Caco-2 (cell line): ENCODE results near the gene AGMO. TPM values are rescaled to one million over a fixed set of nuclear protein-coding genes. Genes with fewer than 3 reads are reported as not detected.

Source experiments
- BruUV-seq: library from RNA; stranded (reverse); fragments of 400-500 nt; replicated peaks from 2 replicates; lab custom pipeline; 2021; lab: Mats Ljungman, UMichigan
- CTCF ChIA-PET: fragments of 300-600 bp; sonication (Branson Sonifier 250); formaldehyde crosslinking; loops from one replicate; lab custom pipeline; 2022; ENCODE audit warnings: antibody characterized with exemption; lab: Charles Lee
- POLR2A ChIA-PET: fragments of 300-600 bp; sonication (Branson Sonifier 250); formaldehyde crosslinking; loops from one replicate; lab custom pipeline; 2022; ENCODE audit warnings: antibody characterized with exemption; lab: Charles Lee
- DNase-seq, 2 experiments: peaks; one replicate each; pipeline versions ENCODE4 v3.0.0 to v3.0.0-alpha.2; 2020 to 2022
- H3K27me3 ChIP-seq: replicated peaks from 2 replicates; pipeline ENCODE4 v1.6.0; 2011; ENCODE audit warnings: low read length; ENCODE audit not compliant: control insufficient read depth, insufficient read depth
- H3K36me3 ChIP-seq: 2 replicates; pipeline ENCODE4 v1.5.1; 2011; ENCODE audit warnings: low read length; ENCODE audit not compliant: control insufficient read depth, insufficient read depth
- H3K4me1 ChIP-seq: fragments of 250-450 bp; sonication (Bioruptor Pico); 2 replicates; pipeline ENCODE4 v1.5.1; 2020; ENCODE audit warnings: mild to moderate bottlenecking
- H3K4me3 ChIP-seq: 2 replicates; pipeline ENCODE4 v1.5.1; 2011; ENCODE audit warnings: low read depth, mild to moderate bottlenecking, control low read depth, low read length
- H3K9me3 ChIP-seq: fragments of 250-450 bp; sonication (Bioruptor Pico); 2 replicates; pipeline ENCODE4 v1.5.1; 2020; ENCODE audit warnings: mild to moderate bottlenecking, moderate library complexity
- H3K27ac Mint-ChIP-seq: one replicate; pipeline ENCODE4 v1.8.0; 2022; ENCODE audit warnings: mixed read lengths; ENCODE audit not compliant: unreplicated experiment
- H3K27me3 Mint-ChIP-seq: one replicate; pipeline ENCODE4 v1.8.0; 2022; ENCODE audit warnings: mixed read lengths; ENCODE audit not compliant: insufficient read depth, unreplicated experiment
- H3K36me3 Mint-ChIP-seq: one replicate; pipeline ENCODE4 v1.8.0; 2022; ENCODE audit warnings: mild to moderate bottlenecking, mixed read lengths; ENCODE audit not compliant: insufficient read depth, unreplicated experiment
- H3K4me1 Mint-ChIP-seq: one replicate; pipeline ENCODE4 v1.8.0; 2022; ENCODE audit warnings: low read depth, mixed read lengths; ENCODE audit not compliant: unreplicated experiment
- H3K4me3 Mint-ChIP-seq: one replicate; pipeline ENCODE4 v1.8.0; 2022; ENCODE audit warnings: mild to moderate bottlenecking, moderate library complexity, mixed read lengths; ENCODE audit not compliant: unreplicated experiment
- H3K9me3 Mint-ChIP-seq: one replicate; pipeline ENCODE4 v1.8.0; 2022; ENCODE audit warnings: mixed read lengths; ENCODE audit not compliant: unreplicated experiment
- intact Hi-C: fragments of 100-400 bp; cut with micrococcal nuclease; formaldehyde crosslinking; loops from one replicate; pipeline ENCODE4 v1.10.0; 2022; ENCODE audit not compliant: unreplicated experiment
- total RNA-seq: library from RNA; stranded (reverse); gene quantifications from 2 replicates; pipeline ENCODE4 v1.2.3, GENCODE V29; 2022
- TF ChIP-seq, protein P1 (sequence below), 2 experiments: fragments of 200-600 bp in 1 of 2; IDR thresholded peaks; 1 replicate in 1 of 2; 2 replicates in 1 of 2; pipeline versions ENCODE4 v1.5.1 to v1.8.0; 2011 to 2022; ENCODE audit warnings: antibody characterized with exemption in 1 of 2, control low read depth in 1 of 2, inconsistent platforms in 1 of 2, low read depth in 1 of 2, low read length in 1 of 2, mild to moderate bottlenecking in 1 of 2, moderate library complexity in 1 of 2; ENCODE audit not compliant: insufficient read depth in 1 of 2, severe bottlenecking in 1 of 2, unreplicated experiment in 1 of 2

AGMO gene
- total RNA-seq, 1 experiment from 2014 or later: 0.16 TPM

DNA sequence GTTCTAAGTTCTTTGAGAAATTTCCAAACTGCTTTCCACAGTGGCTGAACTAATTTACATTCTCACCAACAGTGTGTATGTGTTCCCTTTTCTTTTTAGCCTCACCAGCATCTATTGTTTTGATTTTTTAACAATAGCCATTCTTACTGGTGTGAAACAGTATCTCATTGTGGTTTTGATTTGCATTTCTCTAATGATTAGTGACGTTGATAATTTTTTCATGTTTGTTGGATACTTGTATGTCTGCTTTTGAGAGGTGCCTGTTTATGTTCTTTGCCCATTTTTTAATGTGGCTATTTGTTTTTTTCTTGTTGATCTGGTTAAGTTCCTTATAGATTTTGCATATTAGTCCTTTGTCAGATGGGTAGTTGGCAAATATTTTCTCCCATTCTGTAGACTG, 191.4 kb downstream of the AGMO start:
- H3K4me3 Mint-ChIP-seq: no peak overlapping the region
- Histone ChIP-seq H3K9me3 (no peaks in the 10 kb centered on the region), H3K27me3 (no peaks in the 10 kb centered on the region), H3K4me1 (no peaks in the 10 kb centered on the region), H3K4me3 (no peak overlapping the region), H3K36me3 (no peaks in the 10 kb centered on the region)
- CTCF ChIA-PET: no interaction called here
- H3K27me3 Mint-ChIP-seq: no peaks in the 10 kb centered on the region
- H3K36me3 Mint-ChIP-seq: no peaks in the 10 kb centered on the region
- POLR2A ChIA-PET: no interaction called here
- H3K27ac Mint-ChIP-seq: no peak overlapping the region
- H3K4me1 Mint-ChIP-seq: no peaks in the 10 kb centered on the region
- intact Hi-C loops: no loop called here
- BruUV-seq: no TSS peak
- TF ChIP-seq, protein P1, sequence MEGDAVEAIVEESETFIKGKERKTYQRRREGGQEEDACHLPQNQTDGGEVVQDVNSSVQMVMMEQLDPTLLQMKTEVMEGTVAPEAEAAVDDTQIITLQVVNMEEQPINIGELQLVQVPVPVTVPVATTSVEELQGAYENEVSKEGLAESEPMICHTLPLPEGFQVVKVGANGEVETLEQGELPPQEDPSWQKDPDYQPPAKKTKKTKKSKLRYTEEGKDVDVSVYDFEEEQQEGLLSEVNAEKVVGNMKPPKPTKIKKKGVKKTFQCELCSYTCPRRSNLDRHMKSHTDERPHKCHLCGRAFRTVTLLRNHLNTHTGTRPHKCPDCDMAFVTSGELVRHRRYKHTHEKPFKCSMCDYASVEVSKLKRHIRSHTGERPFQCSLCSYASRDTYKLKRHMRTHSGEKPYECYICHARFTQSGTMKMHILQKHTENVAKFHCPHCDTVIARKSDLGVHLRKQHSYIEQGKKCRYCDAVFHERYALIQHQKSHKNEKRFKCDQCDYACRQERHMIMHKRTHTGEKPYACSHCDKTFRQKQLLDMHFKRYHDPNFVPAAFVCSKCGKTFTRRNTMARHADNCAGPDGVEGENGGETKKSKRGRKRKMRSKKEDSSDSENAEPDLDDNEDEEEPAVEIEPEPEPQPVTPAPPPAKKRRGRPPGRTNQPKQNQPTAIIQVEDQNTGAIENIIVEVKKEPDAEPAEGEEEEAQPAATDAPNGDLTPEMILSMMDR (IDR thresholded peaks at IDR 0.05; ENCODE audit: insufficient read depth in 1 of 2, low read depth in 1 of 2, low read length in 1 of 2, severe bottlenecking in 1 of 2, unreplicated experiment in 1 of 2): no peak
- no peak for DNase-seq
- H3K9me3 Mint-ChIP-seq: no peaks in the 10 kb centered on the region

DNA sequence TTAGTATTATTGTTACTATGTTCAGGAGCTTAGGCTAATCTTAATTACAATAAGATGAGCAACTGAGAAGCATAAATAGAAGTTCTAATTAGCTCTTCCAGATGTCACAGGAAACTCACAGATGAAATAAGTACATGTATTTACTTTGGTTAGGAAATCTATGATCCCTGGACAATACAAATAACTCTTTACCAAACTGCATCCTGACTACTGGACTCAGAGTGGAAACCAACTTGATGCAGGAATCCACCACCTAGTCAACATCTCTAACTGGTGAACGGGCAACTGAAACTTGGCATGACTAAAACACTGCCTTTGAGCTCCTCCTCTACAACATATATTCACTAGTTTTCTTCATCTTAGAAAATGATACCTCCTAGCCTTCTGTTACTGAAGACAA, 193.2 kb downstream of the AGMO start:
- TF ChIP-seq, protein P1 (IDR thresholded peaks at IDR 0.05; ENCODE audit: insufficient read depth in 1 of 2, low read depth in 1 of 2, low read length in 1 of 2, severe bottlenecking in 1 of 2, unreplicated experiment in 1 of 2): no peak
- H3K36me3 Mint-ChIP-seq: no peaks in the 10 kb centered on the region
- Histone ChIP-seq H3K4me3 (no peak overlapping the region), H3K9me3 (no peaks in the 10 kb centered on the region), H3K27me3 (no peaks in the 10 kb centered on the region), H3K4me1 (peaks cover under 1% of the 10 kb centered on the region; the same call in 1 of the 2 replicates), H3K36me3 (no peaks in the 10 kb centered on the region)
- no peak overlapping the region for H3K4me3 Mint-ChIP-seq
- no TSS peak for BruUV-seq
- H3K27ac Mint-ChIP-seq: no peak overlapping the region
- no peaks in the 10 kb centered on the region for H3K9me3 Mint-ChIP-seq
- ChIA-PET CTCF (no interaction called here), POLR2A (no interaction called here)
- H3K27me3 Mint-ChIP-seq: no peaks in the 10 kb centered on the region
- DNase-seq: no peak
- H3K4me1 Mint-ChIP-seq: peaks cover 1% of the 10 kb centered on the region
- intact Hi-C loops: no loop called here

DNA sequence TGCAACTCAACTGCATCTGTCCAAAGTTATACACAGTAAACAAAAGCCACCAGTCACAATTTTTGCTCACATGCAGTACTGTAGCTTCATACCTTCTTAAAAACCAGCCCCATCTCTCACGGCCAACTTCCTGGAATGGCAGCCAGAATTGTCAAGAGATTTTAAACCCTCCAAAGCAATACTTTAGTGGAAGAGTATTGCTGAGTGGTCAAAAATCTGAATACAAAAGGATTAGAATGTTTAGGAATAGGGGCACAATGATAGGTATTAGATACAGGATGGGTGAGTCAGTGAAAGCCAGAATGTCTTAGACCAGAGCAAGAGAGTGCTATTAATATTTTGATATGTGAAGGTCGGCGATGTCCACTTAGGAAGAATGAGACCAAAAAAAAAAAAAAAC, 193.9 kb downstream of the AGMO start:
- TF ChIP-seq, protein P1 (IDR thresholded peaks at IDR 0.05; ENCODE audit: insufficient read depth in 1 of 2, low read depth in 1 of 2, low read length in 1 of 2, severe bottlenecking in 1 of 2, unreplicated experiment in 1 of 2): no peak
- H3K4me1 ChIP-seq: peaks cover 8% of the 10 kb centered on the region; the same call in 1 of the 2 replicates
- no peaks in the 10 kb centered on the region for H3K27me3 ChIP-seq
- H3K9me3 Mint-ChIP-seq: no peaks in the 10 kb centered on the region
- intact Hi-C loops: no loop called here
- no peak overlapping the region for H3K27ac Mint-ChIP-seq
- H3K36me3 Mint-ChIP-seq: no peaks in the 10 kb centered on the region
- H3K4me3 Mint-ChIP-seq: no peak overlapping the region
- CTCF ChIA-PET: no interaction called here
- H3K4me3 ChIP-seq: no peak overlapping the region
- H3K9me3 ChIP-seq: no peaks in the 10 kb centered on the region
- DNase-seq: no peak
- BruUV-seq: no TSS peak
- no peaks in the 10 kb centered on the region for H3K27me3 Mint-ChIP-seq
- POLR2A ChIA-PET: no interaction called here
- peaks cover 5% of the 10 kb centered on the region for H3K4me1 Mint-ChIP-seq
- no peaks in the 10 kb centered on the region for H3K36me3 ChIP-seq
